A673 (cell line): ENCODE data around the gene SMIM32. TPM values are rescaled to one million over a fixed set of nuclear protein-coding genes. Genes with fewer than 3 reads are reported as not detected.

ENCODE experiments used
- BruUV-seq: library from RNA; stranded (reverse); fragments of 400-500 nt; replicated peaks from 2 replicates; lab custom pipeline; 2021; lab: Mats Ljungman, UMichigan
- CTCF ChIA-PET: fragments of 300-600 bp; sonication (Branson Sonifier 250); formaldehyde crosslinking; loops from one replicate; lab custom pipeline; 2022; ENCODE audit warnings: antibody characterized with exemption; lab: Charles Lee
- POLR2A ChIA-PET: fragments of 300-600 bp; sonication (Branson Sonifier 250); formaldehyde crosslinking; loops from one replicate; lab custom pipeline; 2022; ENCODE audit warnings: antibody characterized with exemption; ENCODE audit not compliant: low non-redundant PET; lab: Charles Lee
- DNase-seq: peaks from one replicate; pipeline ENCODE4 v3.0.0-alpha.2; 2015; ENCODE audit warnings: low spot score
- H3K27ac ChIP-seq: fragments of 200-600 bp; sonication (generic); 2 replicates; pipeline ENCODE4 v1.5.1; 2016; ENCODE audit warnings: mixed run types, low read depth, mild to moderate bottlenecking, mixed read lengths, antibody characterized with exemption, low read length; ENCODE audit not compliant: poor library complexity, severe bottlenecking
- H3K27me3 ChIP-seq: fragments of 200-600 bp; sonication (generic); replicated peaks from 2 replicates; pipeline ENCODE4 v1.6.1; 2017; ENCODE audit warnings: mixed run types, low read depth, mild to moderate bottlenecking, mixed read lengths, antibody characterized with exemption, low read length; ENCODE audit not compliant: insufficient read depth, poor library complexity
- H3K36me3 ChIP-seq: fragments of 200-600 bp; sonication (generic); 2 replicates; pipeline ENCODE4 v1.6.1; 2016; ENCODE audit warnings: mixed run types, mild to moderate bottlenecking, mixed read lengths, antibody characterized with exemption, low read length; ENCODE audit not compliant: insufficient read depth, poor library complexity, severe bottlenecking
- H3K4me1 ChIP-seq: fragments of 200-600 bp; sonication (generic); 2 replicates; pipeline ENCODE4 v1.6.1; 2017; ENCODE audit warnings: mixed run types, mild to moderate bottlenecking, mixed read lengths, antibody characterized with exemption, low read length; ENCODE audit not compliant: insufficient read depth, poor library complexity, severe bottlenecking
- H3K4me3 ChIP-seq: fragments of 200-600 bp; sonication (generic); 2 replicates; pipeline ENCODE4 v1.5.1; 2016; ENCODE audit warnings: low read depth, mixed run types, mild to moderate bottlenecking, mixed read lengths, low read length; ENCODE audit not compliant: poor library complexity, severe bottlenecking
- H3K9me3 ChIP-seq: fragments of 200-600 bp; sonication (generic); 2 replicates; pipeline ENCODE4 v1.6.1; 2016; ENCODE audit warnings: mixed run types, low read depth, mild to moderate bottlenecking, mixed read lengths, antibody characterized with exemption, low read length; ENCODE audit not compliant: poor library complexity, severe bottlenecking
- CTCF ChIP-seq: fragments of 300-800, 200-600 bp; sonication (generic); conservative IDR thresholded peaks from 2 replicates; pipeline ENCODE4 v1.5.1; 2017; ENCODE audit warnings: low read depth, mild to moderate bottlenecking, antibody characterized with exemption, low read length, moderate library complexity, mixed read lengths
- EZH2 ChIP-seq: fragments of 200-600 bp; sonication (generic); IDR thresholded peaks from 2 replicates; pipeline ENCODE4 v1.6.1; 2017; ENCODE audit warnings: borderline replicate concordance, low read depth, mild to moderate bottlenecking, mixed read lengths, antibody characterized with exemption, low read length; ENCODE audit not compliant: poor library complexity, severe bottlenecking
- intact Hi-C: fragments of 100-400 bp; cut with micrococcal nuclease; formaldehyde crosslinking; loops from one replicate; pipeline ENCODE4 v1.10.0; 2022; ENCODE audit not compliant: unreplicated experiment
- total RNA-seq: library from RNA; stranded (reverse); gene quantifications from 2 replicates; pipeline ENCODE4 v1.2.3, GENCODE V29; 2021

SMIM32 gene
- total RNA-seq, 1 experiment from 2014 or later: not detected

GRCh38 chr5:136226401-136226800 is 33.4 kb upstream of the SMIM32 start:
- H3K4me3 ChIP-seq: no peak overlapping the region
- peaks cover 52% of the 10 kb centered on the region for H3K27me3 ChIP-seq
- no peaks in the 10 kb centered on the region for H3K4me1 ChIP-seq
- H3K9me3 ChIP-seq: no peaks in the 10 kb centered on the region
- no peak overlapping the region for H3K27ac ChIP-seq
- ChIA-PET CTCF (no interaction called here), POLR2A (no interaction called here)
- H3K36me3 ChIP-seq: no peaks in the 10 kb centered on the region
- no peak for DNase-seq
- intact Hi-C loops: no loop called here
- no peak for TF ChIP-seq EZH2
- no TSS peak for BruUV-seq

GRCh38 chr5:136225796-136226195 is 32.8 kb upstream of the SMIM32 start:
- TF ChIP-seq CTCF (no peak), EZH2 (no peak)
- no peaks in the 10 kb centered on the region for H3K4me1 ChIP-seq
- H3K4me3 ChIP-seq: no peak overlapping the region
- no peaks in the 10 kb centered on the region for H3K36me3 ChIP-seq
- no peak overlapping the region for H3K27ac ChIP-seq
- intact Hi-C loops: no loop called here
- no TSS peak for BruUV-seq
- CTCF ChIA-PET: no interaction called here
- peaks cover 52% of the 10 kb centered on the region for H3K27me3 ChIP-seq
- POLR2A ChIA-PET: no interaction called here
- DNase-seq: no peak
- no peaks in the 10 kb centered on the region for H3K9me3 ChIP-seq

- BruUV-seq: no TSS peak
- ChIA-PET POLR2A (no interaction called here), CTCF (interaction anchor here (0.7 kb wide), 1 partner anchor 246 kb away, joined by 3 read pairs; no protein-coding TSS in a partner anchor)
- no peak for DNase-seq
- no peak overlapping the region for H3K4me3 ChIP-seq
- H3K9me3 ChIP-seq: no peaks in the 10 kb centered on the region
- H3K4me1 ChIP-seq: no peaks in the 10 kb centered on the region
- H3K27me3 ChIP-seq: peaks cover 34% of the 10 kb centered on the region
- TF ChIP-seq CTCF (no peak), EZH2 (no peak)
- H3K27ac ChIP-seq: no peak overlapping the region
- intact Hi-C loops: no loop called here
- no peaks in the 10 kb centered on the region for H3K36me3 ChIP-seq
Observed at GRCh38 chr5:136222580-136223235, 29.7 kb upstream of the SMIM32 start.
